Panc1 (cell line): Measurements from ENCODE around the gene REV1. TPM values are rescaled to one million over a fixed set of nuclear protein-coding genes. Genes with fewer than 3 reads are reported as not detected.

Experiments
- ATAC-seq: fragments of 200-7000 bp; cut with Tn5 transposase; 2 replicates; pipeline ENCODE4 v1.9.1; 2020; ENCODE audit warnings: mild to moderate bottlenecking, moderate library complexity
- BruUV-seq: library from RNA; stranded (reverse); fragments of 400-500 nt; replicated peaks from 2 replicates; lab custom pipeline; 2021; lab: Mats Ljungman, UMichigan
- CTCF ChIA-PET: fragments of 300-600 bp; sonication (Branson Sonifier 250); formaldehyde crosslinking; loops from one replicate; lab custom pipeline; 2022; ENCODE audit warnings: antibody characterized with exemption; lab: Charles Lee
- POLR2A ChIA-PET: fragments of 300-600 bp; sonication (Branson Sonifier 250); formaldehyde crosslinking; loops from one replicate; lab custom pipeline; 2022; ENCODE audit warnings: antibody characterized with exemption; lab: Charles Lee
- DNase-seq: peaks from one replicate; pipeline ENCODE4 v3.0.0-alpha.2; 2010; ENCODE audit warnings: low read depth, low spot score
- H3K27ac ChIP-seq: 2 replicates; pipeline ENCODE4 v1.5.1; 2011; ENCODE audit warnings: mild to moderate bottlenecking, low read length, inconsistent platforms
- H3K27me3 ChIP-seq: fragments of 200-500 bp; sonication (Bioruptor generic); 2 replicates; pipeline ENCODE4 v1.6.0; 2014; ENCODE audit warnings: low read length, inconsistent platforms; ENCODE audit not compliant: control insufficient read depth, insufficient read depth
- H3K36me3 ChIP-seq: fragments of 200-500 bp; sonication (Bioruptor generic); 2 replicates; pipeline ENCODE4 v1.5.1; 2014; ENCODE audit warnings: inconsistent platforms, mild to moderate bottlenecking, low read length, moderate library complexity; ENCODE audit not compliant: control insufficient read depth, insufficient read depth
- H3K4me1 ChIP-seq: 2 replicates; pipeline ENCODE4 v1.5.1; 2011; ENCODE audit warnings: inconsistent platforms, mild to moderate bottlenecking, low read length, moderate library complexity; ENCODE audit not compliant: control insufficient read depth, insufficient read depth
- H3K4me3 ChIP-seq, 2 experiments: 2 replicates each; pipeline ENCODE4 v1.5.1; 2011 to 2012; ENCODE audit warnings: low read depth in 2 of 2, low read length in 2 of 2, mild to moderate bottlenecking in 2 of 2, inconsistent platforms in 1 of 2, moderate library complexity in 1 of 2
- H3K9me3 ChIP-seq: fragments of 200-500 bp; sonication (Bioruptor generic); 2 replicates; pipeline ENCODE4 v1.5.1; 2014; ENCODE audit warnings: low read depth, mild to moderate bottlenecking, inconsistent platforms, low read length, moderate library complexity; ENCODE audit not compliant: control insufficient read depth, insufficient read depth
- CTCF ChIP-seq: fragments of 450-650 bp; IDR thresholded peaks from 2 replicates; pipeline ENCODE4 v1.5.1; 2017; ENCODE audit warnings: mild to moderate bottlenecking
- POLR2AphosphoS5 ChIP-seq: IDR thresholded peaks from 2 replicates; pipeline ENCODE4 v1.6.1; 2012; ENCODE audit warnings: mild to moderate bottlenecking, low read depth, low read length, moderate library complexity
- SIN3A ChIP-seq: IDR thresholded peaks from 2 replicates; pipeline ENCODE4 v1.6.1; 2012; ENCODE audit warnings: low read depth, mild to moderate bottlenecking, low read length, moderate library complexity, borderline replicate concordance; ENCODE audit not compliant: insufficient read depth
- TCF7L2 ChIP-seq: IDR thresholded peaks from 2 replicates; pipeline ENCODE4 v1.6.1; 2011; ENCODE audit warnings: mild to moderate bottlenecking, low read depth, low read length, inconsistent platforms
- in situ Hi-C: cut with HindIII; loops from 2 replicates; pipeline ENCODE4 v1.10.0; 2016; ENCODE audit warnings: low sequenced_read_pairs, low pct_unique_long_range_greater_than_20kb
- intact Hi-C: fragments of 100-400 bp; cut with micrococcal nuclease; formaldehyde crosslinking; loops from one replicate; pipeline ENCODE4 v1.10.0; 2022; ENCODE audit not compliant: unreplicated experiment
- total RNA-seq: library from RNA; stranded (reverse); gene quantifications from one replicate; pipeline ENCODE4 v1.2.1, GENCODE V29; 2021; ENCODE audit not compliant: unreplicated experiment
- TF ChIP-seq, protein P1 (sequence below), 2 experiments: IDR thresholded peaks; 2 replicates each; pipeline ENCODE4 v1.6.1; 2011 to 2012; ENCODE audit warnings: low read depth in 2 of 2, control low read depth in 1 of 2, low read length in 1 of 2, mild to moderate bottlenecking in 1 of 2, moderate library complexity in 1 of 2; ENCODE audit not compliant: insufficient read depth in 1 of 2

The REV1 gene
- total RNA-seq, 1 experiment from 2014 or later = 35.0 TPM

DNA sequence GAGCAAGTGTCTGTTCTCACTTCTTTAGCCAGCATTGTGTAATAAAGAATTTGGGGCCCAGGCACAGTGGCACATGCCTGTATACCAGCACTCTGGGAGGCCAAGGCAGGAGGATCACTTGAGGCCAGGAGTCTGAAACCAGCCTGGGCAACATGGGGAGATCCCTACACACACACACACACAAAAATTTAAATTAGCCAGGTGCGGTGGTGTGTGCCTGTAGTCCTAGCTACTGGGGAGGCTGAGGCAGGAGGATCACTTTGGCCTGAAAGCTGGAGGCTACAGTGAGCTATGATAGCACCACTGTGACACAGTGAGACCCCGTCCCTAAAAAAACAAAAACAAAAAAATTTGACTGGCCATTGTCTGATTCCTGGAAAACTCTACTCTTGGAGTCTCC is 8.3 kb downstream of the REV1 start:
- H3K27me3 ChIP-seq = no peaks in the 10 kb centered on the region
- ChIA-PET CTCF (no interaction called here), POLR2A (no interaction called here)
- H3K4me1 ChIP-seq = peaks cover 8% of the 10 kb centered on the region
- no peak for ATAC-seq
- H3K9me3 ChIP-seq = no peaks in the 10 kb centered on the region
- in situ Hi-C loops (no loop called here), intact Hi-C loops (no loop called here)
- no peaks in the 10 kb centered on the region for H3K36me3 ChIP-seq
- DNase-seq = no peak
- H3K4me3 ChIP-seq = no peak overlapping the region
- no TSS peak for BruUV-seq
- TF ChIP-seq POLR2AphosphoS5 = no peak
- no peak for TF ChIP-seq SIN3A
- TF ChIP-seq CTCF = no peak
- TF ChIP-seq, protein P1, sequence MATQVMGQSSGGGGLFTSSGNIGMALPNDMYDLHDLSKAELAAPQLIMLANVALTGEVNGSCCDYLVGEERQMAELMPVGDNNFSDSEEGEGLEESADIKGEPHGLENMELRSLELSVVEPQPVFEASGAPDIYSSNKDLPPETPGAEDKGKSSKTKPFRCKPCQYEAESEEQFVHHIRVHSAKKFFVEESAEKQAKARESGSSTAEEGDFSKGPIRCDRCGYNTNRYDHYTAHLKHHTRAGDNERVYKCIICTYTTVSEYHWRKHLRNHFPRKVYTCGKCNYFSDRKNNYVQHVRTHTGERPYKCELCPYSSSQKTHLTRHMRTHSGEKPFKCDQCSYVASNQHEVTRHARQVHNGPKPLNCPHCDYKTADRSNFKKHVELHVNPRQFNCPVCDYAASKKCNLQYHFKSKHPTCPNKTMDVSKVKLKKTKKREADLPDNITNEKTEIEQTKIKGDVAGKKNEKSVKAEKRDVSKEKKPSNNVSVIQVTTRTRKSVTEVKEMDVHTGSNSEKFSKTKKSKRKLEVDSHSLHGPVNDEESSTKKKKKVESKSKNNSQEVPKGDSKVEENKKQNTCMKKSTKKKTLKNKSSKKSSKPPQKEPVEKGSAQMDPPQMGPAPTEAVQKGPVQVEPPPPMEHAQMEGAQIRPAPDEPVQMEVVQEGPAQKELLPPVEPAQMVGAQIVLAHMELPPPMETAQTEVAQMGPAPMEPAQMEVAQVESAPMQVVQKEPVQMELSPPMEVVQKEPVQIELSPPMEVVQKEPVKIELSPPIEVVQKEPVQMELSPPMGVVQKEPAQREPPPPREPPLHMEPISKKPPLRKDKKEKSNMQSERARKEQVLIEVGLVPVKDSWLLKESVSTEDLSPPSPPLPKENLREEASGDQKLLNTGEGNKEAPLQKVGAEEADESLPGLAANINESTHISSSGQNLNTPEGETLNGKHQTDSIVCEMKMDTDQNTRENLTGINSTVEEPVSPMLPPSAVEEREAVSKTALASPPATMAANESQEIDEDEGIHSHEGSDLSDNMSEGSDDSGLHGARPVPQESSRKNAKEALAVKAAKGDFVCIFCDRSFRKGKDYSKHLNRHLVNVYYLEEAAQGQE (IDR thresholded peaks at IDR 0.05; ENCODE audit: insufficient read depth in 1 of 2, low read depth in 2 of 2, low read length in 1 of 2) = no peak
- no peak for TF ChIP-seq TCF7L2
- no peak overlapping the region for H3K27ac ChIP-seq

DNA sequence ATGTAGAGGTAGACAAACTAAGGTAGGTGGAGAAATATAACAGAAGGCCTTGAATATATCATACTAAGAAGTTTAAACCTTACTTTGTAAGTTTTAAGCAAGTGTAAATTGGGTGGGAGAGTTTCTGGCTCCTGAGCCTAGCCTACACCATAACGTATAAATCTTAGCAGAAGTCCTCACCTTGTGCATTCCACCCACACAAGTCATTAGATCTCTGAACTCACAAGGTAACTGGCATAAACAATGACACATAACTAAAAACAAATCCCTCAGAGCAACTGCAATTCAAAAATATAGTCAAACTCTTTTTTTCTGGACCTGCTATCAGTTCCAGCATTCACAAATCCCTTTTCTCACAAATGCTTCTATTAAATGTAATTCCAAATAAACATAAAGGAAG is 9.4 kb downstream of the REV1 start:
- ATAC-seq (no peak), DNase-seq (no peak)
- BruUV-seq = no TSS peak
- H3K36me3 ChIP-seq = no peaks in the 10 kb centered on the region
- in situ Hi-C loops (no loop called here), intact Hi-C loops (no loop called here)
- no peak overlapping the region for H3K4me3 ChIP-seq
- peaks cover 10% of the 10 kb centered on the region for H3K4me1 ChIP-seq
- H3K27me3 ChIP-seq = no peaks in the 10 kb centered on the region
- H3K27ac ChIP-seq = no peak overlapping the region
- TF ChIP-seq TCF7L2 = no peak
- no peak for TF ChIP-seq SIN3A
- TF ChIP-seq, protein P1 (IDR thresholded peaks at IDR 0.05; ENCODE audit: insufficient read depth in 1 of 2, low read depth in 2 of 2, low read length in 1 of 2) = no peak
- no peak for TF ChIP-seq POLR2AphosphoS5
- no peak for TF ChIP-seq CTCF
- CTCF ChIA-PET = no interaction called here
- POLR2A ChIA-PET = no interaction called here
- H3K9me3 ChIP-seq = no peaks in the 10 kb centered on the region
